ENCODE measurements around the gene ADCY5. TPM values are rescaled to one million over a fixed set of nuclear protein-coding genes. Genes with fewer than 3 reads are reported as not detected.

Gene ADCY5
- total RNA-seq, 4 donors from 2014 or later = 119 to 251 (median 185) TPM

DNA sequence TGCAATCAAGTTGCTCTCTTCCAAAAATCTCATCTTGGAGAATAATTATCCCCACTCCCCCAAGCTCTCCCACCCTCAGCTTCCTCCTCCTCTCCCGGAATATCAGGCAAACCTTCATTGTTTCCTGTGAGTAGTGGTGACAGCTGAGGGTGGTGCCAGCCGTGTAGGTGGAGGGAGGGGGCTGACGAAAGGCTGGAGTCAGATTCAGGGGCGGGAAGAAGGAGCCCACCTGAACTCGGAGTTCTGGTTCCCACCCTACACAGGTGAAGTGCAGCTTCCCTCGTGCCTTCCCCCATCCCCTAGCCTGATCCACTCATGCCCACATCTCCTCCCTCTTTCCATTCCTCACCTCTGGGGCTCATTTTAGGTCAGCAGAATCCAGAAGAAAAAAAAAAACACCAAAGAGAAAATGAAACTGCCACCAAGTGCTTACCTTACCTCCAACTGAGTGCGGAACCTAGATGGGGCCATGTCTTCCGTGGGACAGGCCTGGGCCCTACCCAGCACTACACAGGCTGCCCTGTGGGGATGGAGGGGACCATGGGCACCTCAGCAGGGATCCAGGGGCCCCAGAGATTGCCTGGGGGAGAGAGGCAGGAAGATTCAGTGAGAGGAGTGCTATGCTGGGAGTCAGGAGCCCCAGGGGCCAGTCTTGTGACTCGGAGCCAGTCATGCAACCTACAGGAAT, 81.3 kb downstream of the ADCY5 start:
- peak overlapping the region in 3 of 4 donors; percentile 56 to 92 (median 67) for H3K27ac ChIP-seq
- peaks cover 18 to 88% (median 29%) of the 10 kb centered on the region in 3 donors for H3K4me1 ChIP-seq
- WGBS, 2 donors (ENCODE audit: low coverage in 1 of 2) = 14 to 35% methylated on average over 1 to 5 of the region's 9 CpGs

DNA sequence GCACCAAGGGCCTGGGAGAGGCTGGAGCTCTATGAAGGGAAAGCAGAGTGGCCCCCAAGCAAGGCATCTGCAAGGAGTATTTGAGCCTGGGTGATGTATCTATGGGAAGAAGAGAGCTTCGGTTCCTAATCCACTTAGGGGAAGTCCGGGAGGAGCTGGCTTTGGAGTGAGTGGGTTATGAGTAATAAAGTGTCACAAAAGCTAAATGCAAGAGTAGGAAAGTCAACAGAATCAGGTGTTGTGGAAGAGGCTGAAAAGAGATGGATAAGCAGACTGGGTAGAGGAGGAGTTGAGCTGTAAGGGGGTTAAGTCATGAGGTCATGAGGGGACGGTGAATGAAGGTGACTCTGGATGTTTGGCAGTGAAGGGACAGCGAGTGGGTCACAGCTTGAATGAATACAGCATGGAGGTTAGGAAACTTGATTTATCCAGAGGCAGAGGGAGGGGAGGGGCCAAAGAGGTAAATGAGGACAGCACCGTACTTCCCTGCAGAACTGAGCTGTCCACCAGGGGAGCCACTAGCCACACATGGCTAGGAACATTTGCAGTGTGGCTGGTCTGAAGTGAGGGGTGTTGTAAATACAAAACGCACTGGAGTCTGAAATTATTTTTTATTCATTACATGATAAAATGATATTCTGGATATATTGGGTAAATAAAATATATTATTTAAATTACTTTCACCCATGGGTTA, 83.3 kb downstream of the ADCY5 start:
- Histone ChIP-seq H3K4me3 (no peak overlapping the region), H3K27me3 (no peaks in the 10 kb centered on the region), H3K36me3 (no peaks in the 10 kb centered on the region), H3K4me1 (peaks cover 10 to 88% (median 12%) of the 10 kb centered on the region in 3 donors), H3K27ac (peak overlapping the region; percentile 26 to 92 (median 56)), H3K9me3 (no peaks in the 10 kb centered on the region)
- WGBS, 2 donors (ENCODE audit: low coverage in 1 of 2) = 31 to 37% methylated on average over 6 of the region's 6 CpGs
- peak; percentile 45 for ATAC-seq
- TF ChIP-seq EP300 (IDR thresholded peaks at IDR 0.05) (no peak), POLR2AphosphoS5 (IDR thresholded peaks at IDR 0.05) (peak; percentile 49)
- TF ChIP-seq, protein P1, sequence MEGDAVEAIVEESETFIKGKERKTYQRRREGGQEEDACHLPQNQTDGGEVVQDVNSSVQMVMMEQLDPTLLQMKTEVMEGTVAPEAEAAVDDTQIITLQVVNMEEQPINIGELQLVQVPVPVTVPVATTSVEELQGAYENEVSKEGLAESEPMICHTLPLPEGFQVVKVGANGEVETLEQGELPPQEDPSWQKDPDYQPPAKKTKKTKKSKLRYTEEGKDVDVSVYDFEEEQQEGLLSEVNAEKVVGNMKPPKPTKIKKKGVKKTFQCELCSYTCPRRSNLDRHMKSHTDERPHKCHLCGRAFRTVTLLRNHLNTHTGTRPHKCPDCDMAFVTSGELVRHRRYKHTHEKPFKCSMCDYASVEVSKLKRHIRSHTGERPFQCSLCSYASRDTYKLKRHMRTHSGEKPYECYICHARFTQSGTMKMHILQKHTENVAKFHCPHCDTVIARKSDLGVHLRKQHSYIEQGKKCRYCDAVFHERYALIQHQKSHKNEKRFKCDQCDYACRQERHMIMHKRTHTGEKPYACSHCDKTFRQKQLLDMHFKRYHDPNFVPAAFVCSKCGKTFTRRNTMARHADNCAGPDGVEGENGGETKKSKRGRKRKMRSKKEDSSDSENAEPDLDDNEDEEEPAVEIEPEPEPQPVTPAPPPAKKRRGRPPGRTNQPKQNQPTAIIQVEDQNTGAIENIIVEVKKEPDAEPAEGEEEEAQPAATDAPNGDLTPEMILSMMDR (IDR thresholded peaks at IDR 0.05) = peak in 3 of 4 experiments; percentile 44 to 60 (median 60)

More for the DNA sequence above, 81.3 kb downstream of the ADCY5 start:
- TF ChIP-seq POLR2A (IDR thresholded peaks at IDR 0.05) (no peak), POLR2AphosphoS5 (IDR thresholded peaks at IDR 0.05) (no peak), EP300 (IDR thresholded peaks at IDR 0.05) (no peak)
- TF ChIP-seq, protein P1 (IDR thresholded peaks at IDR 0.05) = no peak
- Histone ChIP-seq H3K4me3 (no peak overlapping the region), H3K27me3 (no peaks in the 10 kb centered on the region), H3K9me3 (no peaks in the 10 kb centered on the region), H3K36me3 (no peaks in the 10 kb centered on the region)
- ATAC-seq = no peak

DNA sequence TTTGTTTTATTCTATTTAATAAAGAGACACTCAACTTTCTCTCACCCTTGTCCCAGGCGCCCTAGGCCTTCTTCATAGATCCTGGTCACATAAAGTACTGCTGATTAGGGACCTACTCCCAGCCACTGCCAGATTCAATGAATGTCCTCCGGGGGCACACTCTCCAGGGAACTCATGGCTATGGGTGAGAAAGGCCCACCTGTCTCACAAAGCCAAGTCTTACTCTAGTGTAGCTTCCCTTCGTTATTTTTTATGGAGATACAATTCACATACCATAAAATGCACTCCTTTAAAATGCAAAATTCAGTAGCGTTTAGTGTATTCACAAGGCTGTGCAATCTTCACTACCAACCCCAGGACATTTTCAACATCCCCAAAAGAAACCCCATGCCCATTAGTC, 87.8 kb downstream of the ADCY5 start:
- H3K4me3 ChIP-seq = no peak overlapping the region
- no peaks in the 10 kb centered on the region for H3K36me3 ChIP-seq
- H3K27ac ChIP-seq = peak overlapping the region in 2 of 4 donors; percentile 12 to 17
- no peaks in the 10 kb centered on the region for H3K27me3 ChIP-seq
- TF ChIP-seq, protein P1 (IDR thresholded peaks at IDR 0.05) = peak in 1 of 4 experiments; percentile 2
- no peak for TF ChIP-seq EP300 (IDR thresholded peaks at IDR 0.05)
- TF ChIP-seq POLR2A (IDR thresholded peaks at IDR 0.05) = no peak
- no peak for TF ChIP-seq POLR2AphosphoS5 (IDR thresholded peaks at IDR 0.05)
- 78% methylated on average over 4 of the region's 4 CpGs; no CpG with 5 or more reads in 1 of the 2 donors for WGBS, 2 donors (ENCODE audit: low coverage in 1 of 2)
- H3K9me3 ChIP-seq = no peaks in the 10 kb centered on the region
- ATAC-seq = no peak
- peaks cover 4 to 86% (median 14%) of the 10 kb centered on the region in 3 donors for H3K4me1 ChIP-seq

DNA sequence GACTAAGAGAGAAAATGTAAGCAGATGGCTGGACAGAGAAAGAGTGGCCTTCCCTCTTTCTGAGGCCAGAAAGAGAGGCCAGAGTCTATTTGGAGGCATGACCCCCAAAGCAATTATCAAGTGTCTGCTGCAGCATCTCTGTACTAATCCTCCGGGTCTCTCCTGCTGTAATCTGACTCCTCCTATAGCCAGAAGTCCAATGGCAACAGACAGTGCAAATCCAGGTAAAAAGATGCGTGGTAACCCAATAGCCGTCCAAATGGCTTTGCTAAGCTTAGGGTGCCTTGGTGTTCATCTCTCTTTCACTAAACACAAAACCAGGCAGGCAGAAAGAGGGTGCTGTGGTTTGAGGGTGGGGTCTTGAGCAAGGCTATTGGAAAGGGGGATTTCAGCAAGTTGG, 91.6 kb downstream of the ADCY5 start:
- H3K4me1 ChIP-seq = peaks cover 9 to 84% (median 14%) of the 10 kb centered on the region in 3 donors
- H3K9me3 ChIP-seq = no peaks in the 10 kb centered on the region
- TF ChIP-seq POLR2A (IDR thresholded peaks at IDR 0.05) = no peak
- TF ChIP-seq EP300 (IDR thresholded peaks at IDR 0.05) = no peak
- TF ChIP-seq POLR2AphosphoS5 (IDR thresholded peaks at IDR 0.05) = no peak
- TF ChIP-seq, protein P1 (IDR thresholded peaks at IDR 0.05) = no peak
- no peak for ATAC-seq
- WGBS, 2 donors (ENCODE audit: low coverage in 1 of 2) = 42 to 57% methylated on average over 3 of the region's 3 CpGs
- no peak overlapping the region for H3K4me3 ChIP-seq
- H3K27me3 ChIP-seq = no peaks in the 10 kb centered on the region
- H3K36me3 ChIP-seq = no peaks in the 10 kb centered on the region
- H3K27ac ChIP-seq = peak overlapping the region in 2 of 4 donors; percentile 1 to 59
